ENCODE measurements around the gene FANCC.
A peak's percentile ranks its signal among the peaks of the same experiment; 100 is the strongest.

Gene FANCC

DNA sequence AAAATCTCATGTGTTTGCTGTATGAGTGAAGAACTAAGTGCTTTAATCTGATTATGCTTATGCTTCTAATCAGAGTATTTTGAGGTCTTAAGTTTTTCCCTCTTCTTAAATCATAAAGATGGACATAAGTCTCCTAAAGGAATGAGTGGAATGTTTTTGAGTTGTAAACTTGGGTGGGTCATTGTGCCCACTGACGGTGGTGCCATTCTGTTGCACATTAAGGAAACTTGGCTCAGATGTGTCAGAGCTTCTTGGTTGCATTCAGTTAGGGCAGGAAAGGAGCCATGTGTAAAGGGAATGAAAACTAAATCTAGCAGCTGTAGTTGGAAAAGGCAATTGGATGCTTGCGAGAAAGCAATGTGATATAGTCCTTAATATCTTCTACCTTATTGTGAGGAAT, 256.6 kb downstream of the FANCC start:
- Histone ChIP-seq H3K27me3 (ENCODE audit: control insufficient read depth, insufficient read depth, low read length) (no peaks in the 10 kb centered on the region), H3K4me3 (ENCODE audit: low read length) (no peak overlapping the region), H3K36me3 (ENCODE audit: control insufficient read depth, low read depth, low read length) (no peaks in the 10 kb centered on the region), H3K9me3 (ENCODE audit: control insufficient read depth, low read depth, low read length) (no peaks in the 10 kb centered on the region), H3K4me1 (ENCODE audit: control insufficient read depth, low read depth, low read length) (peaks cover 5% of the 10 kb centered on the region), H3K9ac (ENCODE audit: low read length) (no peak overlapping the region), H3K27ac (ENCODE audit: low read length) (no peak overlapping the region)

- H3K27me3 ChIP-seq (ENCODE audit: control insufficient read depth, insufficient read depth, low read length), result no peaks in the 10 kb centered on the region
- no peak overlapping the region for H3K4me3 ChIP-seq (ENCODE audit: low read length)
- no peak overlapping the region for H3K27ac ChIP-seq (ENCODE audit: low read length)
- H3K9me3 ChIP-seq (ENCODE audit: control insufficient read depth, low read depth, low read length), result no peaks in the 10 kb centered on the region
- no peaks in the 10 kb centered on the region for H3K36me3 ChIP-seq (ENCODE audit: control insufficient read depth, low read depth, low read length)
- H3K9ac ChIP-seq (ENCODE audit: low read length), result no peak overlapping the region
- H3K4me1 ChIP-seq (ENCODE audit: control insufficient read depth, low read depth, low read length), result peaks cover 12% of the 10 kb centered on the region
Observed at GRCh38 chr9:95060234-95060633, 257.3 kb downstream of the FANCC start.

GRCh38 chr9:95058795-95059386, 258.6 kb downstream of the FANCC start:
- no peaks in the 10 kb centered on the region for H3K9me3 ChIP-seq (ENCODE audit: control insufficient read depth, low read depth, low read length)
- no peaks in the 10 kb centered on the region for H3K27me3 ChIP-seq (ENCODE audit: control insufficient read depth, insufficient read depth, low read length)
- no peaks in the 10 kb centered on the region for H3K36me3 ChIP-seq (ENCODE audit: control insufficient read depth, low read depth, low read length)
- peaks cover 14% of the 10 kb centered on the region for H3K4me1 ChIP-seq (ENCODE audit: control insufficient read depth, low read depth, low read length)
- H3K4me3 ChIP-seq (ENCODE audit: low read length), result no peak overlapping the region
- H3K27ac ChIP-seq (ENCODE audit: low read length), result no peak overlapping the region
- no peak overlapping the region for H3K9ac ChIP-seq (ENCODE audit: low read length)

- H3K4me1 ChIP-seq (ENCODE audit: control insufficient read depth, low read depth, low read length), result peaks cover 14% of the 10 kb centered on the region
- H3K27ac ChIP-seq (ENCODE audit: low read length), result no peak overlapping the region
- H3K36me3 ChIP-seq (ENCODE audit: control insufficient read depth, low read depth, low read length), result no peaks in the 10 kb centered on the region
- no peaks in the 10 kb centered on the region for H3K27me3 ChIP-seq (ENCODE audit: control insufficient read depth, insufficient read depth, low read length)
- no peak overlapping the region for H3K4me3 ChIP-seq (ENCODE audit: low read length)
- no peaks in the 10 kb centered on the region for H3K9me3 ChIP-seq (ENCODE audit: control insufficient read depth, low read depth, low read length)
- no peak overlapping the region for H3K9ac ChIP-seq (ENCODE audit: low read length)
Observed at GRCh38 chr9:95058121-95058785, 259.3 kb downstream of the FANCC start.

GRCh38 chr9:95057101-95057500, 260.4 kb downstream of the FANCC start:
- Histone ChIP-seq H3K4me1 (ENCODE audit: control insufficient read depth, low read depth, low read length) (peaks cover 14% of the 10 kb centered on the region), H3K27me3 (ENCODE audit: control insufficient read depth, insufficient read depth, low read length) (no peaks in the 10 kb centered on the region), H3K36me3 (ENCODE audit: control insufficient read depth, low read depth, low read length) (no peaks in the 10 kb centered on the region), H3K4me3 (ENCODE audit: low read length) (no peak overlapping the region), H3K27ac (ENCODE audit: low read length) (no peak overlapping the region), H3K9ac (ENCODE audit: low read length) (no peak overlapping the region), H3K9me3 (ENCODE audit: control insufficient read depth, low read depth, low read length) (no peaks in the 10 kb centered on the region)

GRCh38 chr9:95055851-95056551, 261.5 kb downstream of the FANCC start:
- Histone ChIP-seq H3K4me1 (ENCODE audit: control insufficient read depth, low read depth, low read length) (peaks cover 14% of the 10 kb centered on the region), H3K9me3 (ENCODE audit: control insufficient read depth, low read depth, low read length) (no peaks in the 10 kb centered on the region), H3K27ac (ENCODE audit: low read length) (no peak overlapping the region), H3K4me3 (ENCODE audit: low read length) (no peak overlapping the region), H3K36me3 (ENCODE audit: control insufficient read depth, low read depth, low read length) (no peaks in the 10 kb centered on the region), H3K27me3 (ENCODE audit: control insufficient read depth, insufficient read depth, low read length) (no peaks in the 10 kb centered on the region), H3K9ac (ENCODE audit: low read length) (no peak overlapping the region)

GRCh38 chr9:95055334-95055850, 262.1 kb downstream of the FANCC start:
- Histone ChIP-seq H3K9ac (ENCODE audit: low read length) (peak overlapping the region; percentile 17), H3K4me3 (ENCODE audit: low read length) (no peak overlapping the region), H3K27ac (ENCODE audit: low read length) (no peak overlapping the region), H3K36me3 (ENCODE audit: control insufficient read depth, low read depth, low read length) (no peaks in the 10 kb centered on the region), H3K27me3 (ENCODE audit: control insufficient read depth, insufficient read depth, low read length) (peaks cover 2% of the 10 kb centered on the region), H3K4me1 (ENCODE audit: control insufficient read depth, low read depth, low read length) (peaks cover 14% of the 10 kb centered on the region), H3K9me3 (ENCODE audit: control insufficient read depth, low read depth, low read length) (no peaks in the 10 kb centered on the region)

DNA sequence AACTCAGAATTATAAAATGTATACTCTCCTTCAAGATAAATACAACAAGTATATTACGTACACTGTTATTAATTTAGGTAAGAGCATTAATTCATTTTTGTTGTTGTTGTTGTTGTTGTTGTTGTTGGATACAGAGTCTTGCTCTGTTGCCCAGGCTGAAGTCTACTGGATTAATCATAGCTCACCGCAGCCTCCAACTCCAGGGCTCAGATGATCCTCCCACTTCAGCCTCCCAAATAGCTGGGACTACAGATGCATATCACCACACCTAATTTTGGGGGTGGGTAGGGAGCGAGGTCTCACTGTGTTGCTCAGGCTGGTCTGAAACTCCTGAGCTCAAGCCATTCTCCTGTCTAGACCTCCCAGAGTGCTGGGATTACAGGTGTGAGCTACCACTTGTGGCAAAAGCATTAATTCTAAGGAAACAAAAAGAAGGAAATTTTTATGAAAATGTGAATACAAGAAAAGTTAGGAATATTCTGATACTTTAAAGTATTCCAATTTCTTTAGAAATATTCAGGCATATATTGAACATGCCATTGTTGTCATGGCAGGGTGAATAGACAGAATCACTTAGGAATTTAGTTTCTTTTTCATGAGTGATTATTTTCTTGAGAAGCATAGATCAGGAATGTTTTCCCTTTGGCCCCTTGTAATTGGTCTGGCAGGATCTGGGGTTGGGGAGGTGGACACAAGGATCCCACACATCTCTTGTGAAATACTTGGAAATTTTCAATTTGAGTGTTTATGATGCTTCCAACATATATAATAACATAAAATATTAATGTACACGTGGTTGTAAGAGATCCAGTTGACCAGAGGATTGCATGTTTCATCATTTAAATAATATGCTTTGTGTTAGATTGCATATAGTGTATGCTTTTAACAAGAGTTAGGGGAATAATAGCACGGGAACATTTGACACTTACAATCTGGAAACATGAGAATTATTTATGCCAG, 263.6 kb downstream of the FANCC start:
- Histone ChIP-seq H3K27me3 (ENCODE audit: control insufficient read depth, insufficient read depth, low read length) (peaks cover 17% of the 10 kb centered on the region), H3K4me3 (ENCODE audit: low read length) (no peak overlapping the region), H3K4me1 (ENCODE audit: control insufficient read depth, low read depth, low read length) (peaks cover 23% of the 10 kb centered on the region), H3K9me3 (ENCODE audit: control insufficient read depth, low read depth, low read length) (no peaks in the 10 kb centered on the region), H3K36me3 (ENCODE audit: control insufficient read depth, low read depth, low read length) (no peaks in the 10 kb centered on the region), H3K27ac (ENCODE audit: low read length) (no peak overlapping the region), H3K9ac (ENCODE audit: low read length) (no peak overlapping the region)

GRCh38 chr9:95049761-95050160, 267.7 kb downstream of the FANCC start:
- Histone ChIP-seq H3K27me3 (ENCODE audit: control insufficient read depth, insufficient read depth, low read length) (peaks cover 56% of the 10 kb centered on the region), H3K9ac (ENCODE audit: low read length) (no peak overlapping the region), H3K36me3 (ENCODE audit: control insufficient read depth, low read depth, low read length) (no peaks in the 10 kb centered on the region), H3K27ac (ENCODE audit: low read length) (no peak overlapping the region), H3K4me3 (ENCODE audit: low read length) (peak overlapping the region; percentile 77), H3K4me1 (ENCODE audit: control insufficient read depth, low read depth, low read length) (peaks cover 29% of the 10 kb centered on the region), H3K9me3 (ENCODE audit: control insufficient read depth, low read depth, low read length) (no peaks in the 10 kb centered on the region)

Data from iPS-18a (cell line).